ENCODE results near the gene PDE8A. TPM values are rescaled to one million over a fixed set of nuclear protein-coding genes. Genes with fewer than 3 reads are reported as not detected.

Gene PDE8A
- total and polyA plus RNA-seq, 2 donors (not counting 1 experiment from before 2014, with no cell fraction given) = 17.7 to 26.3 TPM

DNA sequence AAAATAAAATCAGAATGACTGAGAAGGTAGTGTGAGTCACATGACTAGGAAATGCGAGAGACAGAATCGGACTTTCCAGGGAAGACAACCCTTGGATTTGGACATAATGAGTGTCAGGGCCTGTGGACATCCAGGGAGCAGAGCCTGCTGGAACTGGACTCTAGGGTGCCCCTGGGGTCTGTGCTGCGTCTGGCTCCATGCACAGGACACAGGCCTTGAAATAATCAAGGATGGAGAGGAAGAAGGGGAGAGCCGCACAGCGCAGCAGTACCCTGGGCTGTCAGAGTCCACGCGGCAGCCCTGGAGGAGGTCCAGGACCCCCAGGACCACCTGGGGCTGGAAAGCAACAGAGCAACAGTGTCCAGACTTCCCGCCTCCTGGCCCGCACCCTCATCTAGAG lies 173.7 kb downstream of the PDE8A start:
- TF ChIP-seq EZH2 (IDR thresholded peaks at IDR 0.05; ENCODE audit: low read length, missing control alignments) = no peak
- TF ChIP-seq, protein P1, sequence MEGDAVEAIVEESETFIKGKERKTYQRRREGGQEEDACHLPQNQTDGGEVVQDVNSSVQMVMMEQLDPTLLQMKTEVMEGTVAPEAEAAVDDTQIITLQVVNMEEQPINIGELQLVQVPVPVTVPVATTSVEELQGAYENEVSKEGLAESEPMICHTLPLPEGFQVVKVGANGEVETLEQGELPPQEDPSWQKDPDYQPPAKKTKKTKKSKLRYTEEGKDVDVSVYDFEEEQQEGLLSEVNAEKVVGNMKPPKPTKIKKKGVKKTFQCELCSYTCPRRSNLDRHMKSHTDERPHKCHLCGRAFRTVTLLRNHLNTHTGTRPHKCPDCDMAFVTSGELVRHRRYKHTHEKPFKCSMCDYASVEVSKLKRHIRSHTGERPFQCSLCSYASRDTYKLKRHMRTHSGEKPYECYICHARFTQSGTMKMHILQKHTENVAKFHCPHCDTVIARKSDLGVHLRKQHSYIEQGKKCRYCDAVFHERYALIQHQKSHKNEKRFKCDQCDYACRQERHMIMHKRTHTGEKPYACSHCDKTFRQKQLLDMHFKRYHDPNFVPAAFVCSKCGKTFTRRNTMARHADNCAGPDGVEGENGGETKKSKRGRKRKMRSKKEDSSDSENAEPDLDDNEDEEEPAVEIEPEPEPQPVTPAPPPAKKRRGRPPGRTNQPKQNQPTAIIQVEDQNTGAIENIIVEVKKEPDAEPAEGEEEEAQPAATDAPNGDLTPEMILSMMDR (conservative IDR thresholded peaks at IDR 0.05 in 1 of 2, IDR thresholded peaks at IDR 0.05 in 1 of 2; ENCODE audit: low read depth in 1 of 2, low read length in 2 of 2) = no peak
- no peak for DNase-seq (ENCODE audit: low read depth in 2 of 2)
- Histone ChIP-seq H4K20me1 (ENCODE audit: control insufficient read depth, extremely low read depth, insufficient read depth, low read length) (no peaks in the 10 kb centered on the region), H3K9ac (ENCODE audit: insufficient read depth, low read length) (no peak overlapping the region), H3K79me2 (ENCODE audit: control insufficient read depth, insufficient read depth, low read length) (no peaks in the 10 kb centered on the region), H3K4me3 (replicated peaks in 1 of 4; ENCODE audit: control extremely low read depth in 1 of 4, insufficient read depth in 1 of 4, low read depth in 3 of 4, low read length in 4 of 4) (no peak overlapping the region), H3K4me2 (ENCODE audit: extremely low read depth, insufficient read depth, low read length) (no peak overlapping the region), H3K9me3 (ENCODE audit: control insufficient read depth, insufficient read depth, low read depth, low read length) (no peaks in the 10 kb centered on the region), H3K27ac (ENCODE audit: insufficient read depth, low read length) (no peak overlapping the region), H3K27me3 (ENCODE audit: control insufficient read depth, insufficient read depth, low read length) (no peaks in the 10 kb centered on the region), H3K4me1 (ENCODE audit: control insufficient read depth, extremely low read depth, insufficient read depth, low read length) (no peaks in the 10 kb centered on the region), H3K36me3 (ENCODE audit: control insufficient read depth, insufficient read depth, low read length) (no peaks in the 10 kb centered on the region), H2AFZ (ENCODE audit: low read length) (no peak overlapping the region)

DNA sequence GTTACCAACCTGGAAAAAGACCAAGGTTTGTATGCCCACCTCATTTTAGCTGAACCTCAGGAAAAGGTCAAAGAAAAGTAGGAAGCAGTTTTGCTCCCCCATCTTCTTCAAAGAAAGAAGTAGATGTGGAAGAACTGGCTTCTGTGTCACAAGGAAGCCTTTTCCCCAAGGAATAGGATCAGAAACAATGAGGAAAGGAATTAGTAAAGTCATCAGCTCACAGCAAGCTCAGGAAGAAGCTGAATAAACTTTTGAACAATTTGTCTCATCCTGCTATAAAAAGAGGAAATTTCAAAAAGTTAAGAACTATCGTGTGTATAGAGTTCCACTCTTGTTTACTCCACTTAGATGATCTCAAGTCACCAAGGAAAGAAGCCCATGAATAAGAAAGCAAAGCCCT lies 174.2 kb downstream of the PDE8A start:
- no peak for DNase-seq (ENCODE audit: low read depth in 2 of 2)
- H3K4me3 ChIP-seq (replicated peaks in 1 of 4; ENCODE audit: control extremely low read depth in 1 of 4, insufficient read depth in 1 of 4, low read depth in 3 of 4, low read length in 4 of 4) = no peak overlapping the region
- no peaks in the 10 kb centered on the region for H3K79me2 ChIP-seq (ENCODE audit: control insufficient read depth, insufficient read depth, low read length)
- no peak overlapping the region for H2AFZ ChIP-seq (ENCODE audit: low read length)
- no peaks in the 10 kb centered on the region for H4K20me1 ChIP-seq (ENCODE audit: control insufficient read depth, extremely low read depth, insufficient read depth, low read length)
- no peaks in the 10 kb centered on the region for H3K9me3 ChIP-seq (ENCODE audit: control insufficient read depth, insufficient read depth, low read depth, low read length)
- no peaks in the 10 kb centered on the region for H3K4me1 ChIP-seq (ENCODE audit: control insufficient read depth, extremely low read depth, insufficient read depth, low read length)
- H3K27ac ChIP-seq (ENCODE audit: insufficient read depth, low read length) = no peak overlapping the region
- no peak overlapping the region for H3K4me2 ChIP-seq (ENCODE audit: extremely low read depth, insufficient read depth, low read length)
- H3K27me3 ChIP-seq (ENCODE audit: control insufficient read depth, insufficient read depth, low read length) = no peaks in the 10 kb centered on the region
- H3K9ac ChIP-seq (ENCODE audit: insufficient read depth, low read length) = no peak overlapping the region
- no peak for TF ChIP-seq EZH2 (IDR thresholded peaks at IDR 0.05; ENCODE audit: low read length, missing control alignments)
- TF ChIP-seq, protein P1 (conservative IDR thresholded peaks at IDR 0.05 in 1 of 2, IDR thresholded peaks at IDR 0.05 in 1 of 2; ENCODE audit: low read depth in 1 of 2, low read length in 2 of 2) = no peak
- no peaks in the 10 kb centered on the region for H3K36me3 ChIP-seq (ENCODE audit: control insufficient read depth, insufficient read depth, low read length)

DNA sequence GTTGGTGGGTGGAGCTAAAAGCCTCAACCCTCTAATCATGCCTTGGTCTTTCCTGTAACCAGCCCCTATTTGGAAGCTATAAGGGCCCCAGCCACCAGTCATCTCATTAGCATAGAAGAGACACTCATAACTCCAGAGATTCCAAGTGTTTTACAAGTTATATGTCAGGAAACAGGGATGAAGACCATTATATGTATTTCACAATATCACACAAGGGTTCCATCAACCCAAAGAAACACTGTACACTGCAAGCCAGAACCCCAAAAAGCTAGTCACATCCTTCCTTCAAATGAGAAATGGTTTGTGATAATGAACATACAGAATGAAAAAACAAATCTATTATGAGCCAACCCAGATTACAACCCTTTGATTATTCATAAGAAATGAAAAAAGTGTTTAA lies 175.7 kb downstream of the PDE8A start:
- Histone ChIP-seq H3K4me2 (ENCODE audit: extremely low read depth, insufficient read depth, low read length) (no peak overlapping the region), H3K27ac (ENCODE audit: insufficient read depth, low read length) (no peak overlapping the region), H3K4me3 (replicated peaks in 1 of 4; ENCODE audit: control extremely low read depth in 1 of 4, insufficient read depth in 1 of 4, low read depth in 3 of 4, low read length in 4 of 4) (no peak overlapping the region), H3K9ac (ENCODE audit: insufficient read depth, low read length) (no peak overlapping the region), H3K9me3 (ENCODE audit: control insufficient read depth, insufficient read depth, low read depth, low read length) (no peaks in the 10 kb centered on the region), H3K36me3 (ENCODE audit: control insufficient read depth, insufficient read depth, low read length) (no peaks in the 10 kb centered on the region), H2AFZ (ENCODE audit: low read length) (no peak overlapping the region), H3K79me2 (ENCODE audit: control insufficient read depth, insufficient read depth, low read length) (no peaks in the 10 kb centered on the region), H4K20me1 (ENCODE audit: control insufficient read depth, extremely low read depth, insufficient read depth, low read length) (no peaks in the 10 kb centered on the region), H3K27me3 (ENCODE audit: control insufficient read depth, insufficient read depth, low read length) (no peaks in the 10 kb centered on the region), H3K4me1 (ENCODE audit: control insufficient read depth, extremely low read depth, insufficient read depth, low read length) (no peaks in the 10 kb centered on the region)
- no peak for DNase-seq (ENCODE audit: low read depth in 2 of 2)
- TF ChIP-seq, protein P1 (conservative IDR thresholded peaks at IDR 0.05 in 1 of 2, IDR thresholded peaks at IDR 0.05 in 1 of 2; ENCODE audit: low read depth in 1 of 2, low read length in 2 of 2) = no peak
- TF ChIP-seq EZH2 (IDR thresholded peaks at IDR 0.05; ENCODE audit: low read length, missing control alignments) = no peak
